Aorta (tissue), 5 donors: ENCODE results near the gene TNFSF10. TPM values are rescaled to one million over a fixed set of nuclear protein-coding genes. Genes with fewer than 3 reads are reported as not detected.
A peak's percentile ranks its signal among the peaks of the same experiment; 100 is the strongest.
"Not testable (repeated sequence)": the region's sequence is repeated elsewhere in the genome, so short reads cannot be mapped to it uniquely, and the experiment has no call there.

Experiments used
- ATAC-seq: fragments of 200-7000 bp; cut with Tn5 transposase; one replicate; pipeline ENCODE4 v1.9.1; 2022; ENCODE audit warnings: moderate library complexity; ENCODE audit not compliant: low FRiP score
- DNase-seq, 2 donors: peaks; one replicate each; pipeline ENCODE4 v3.0.0-alpha.2; 2020
- H3K27ac ChIP-seq, 2 donors: one replicate each; pipeline ENCODE4 v1.5.1; 2013; ENCODE audit warnings: low read length in 2 of 2, mild to moderate bottlenecking in 2 of 2, moderate library complexity in 2 of 2, control low read depth in 1 of 2, inconsistent platforms in 1 of 2, low read depth in 1 of 2
- H3K27me3 ChIP-seq, 2 donors: one replicate each; pipeline ENCODE4 v1.6.1; 2013; ENCODE audit warnings: control low read depth in 1 of 2, low read length in 1 of 2, mild to moderate bottlenecking in 1 of 2, moderate library complexity in 1 of 2; ENCODE audit not compliant: insufficient read depth in 2 of 2, control insufficient read depth in 1 of 2
- H3K36me3 ChIP-seq, 2 donors: one replicate each; pipeline ENCODE4 v1.6.1; 2013; ENCODE audit warnings: control low read depth in 1 of 2, low read length in 1 of 2, mild to moderate bottlenecking in 1 of 2; ENCODE audit not compliant: insufficient read depth in 2 of 2, control insufficient read depth in 1 of 2
- H3K4me1 ChIP-seq, 2 donors: one replicate each; pipeline ENCODE4 v1.6.1; 2013; ENCODE audit warnings: low read length in 2 of 2, control low read depth in 1 of 2, mild to moderate bottlenecking in 1 of 2, moderate library complexity in 1 of 2; ENCODE audit not compliant: insufficient read depth in 2 of 2, control insufficient read depth in 1 of 2
- H3K4me3 ChIP-seq, 2 donors: one replicate each; pipeline ENCODE4 v1.5.1; 2013; ENCODE audit warnings: low read length in 2 of 2, control low read depth in 1 of 2, mild to moderate bottlenecking in 1 of 2
- H3K9me3 ChIP-seq: one replicate; pipeline ENCODE4 v1.6.1; 2013; ENCODE audit warnings: mild to moderate bottlenecking, low read length; ENCODE audit not compliant: control insufficient read depth
- WGBS, 2 donors: extraction: QIAGEN DNeasy Blood & Tissue Kit; methylation state at CpG; one replicate each; pipeline ENCODE4 v1.1.7; 2013; 5-methylcytosine and 5-hydroxymethylcytosine counted together
- intact Hi-C, 2 donors: fragments of 100-400 bp; cut with DNase I; formaldehyde crosslinking; loops; one replicate each; pipeline versions ENCODE4 v1.14.2 to v1.15.0; 2022
- polyA plus RNA-seq, 2 donors: library from polyadenylated mRNA; stranded (reverse); fragments of 200-250 nt; gene quantifications; one replicate each; pipeline ENCODE4 v1.2.3, GENCODE V29; 2013
- total RNA-seq, 2 donors: library from RNA; stranded (reverse); fragmentation: NEBNext Ultra II Directional; extraction: Animal tissue kit (Norgen Biotek cat#: 25700); gene quantifications; one replicate each; pipeline ENCODE4 v1.2.1, GENCODE V29; 2021
- donor health status: healthy with polysubstance abuse.
- donor health status: Bipolar disorder and iron deficiency.
- donor health status: DM: no; HTN: no; CAD: no.
- donor health status: DM: no; HTN: no; CAD: no.
- donor health status: DM: yes; HTN: yes; CAD: no.

Gene TNFSF10
- total and polyA plus RNA-seq, 4 donors, result 2.7 to 53.3 (median 12.3) TPM

GRCh38 chr3:172525116-172525613, 1.9 kb upstream of the TNFSF10 start:
- no peak overlapping the region for H3K27ac ChIP-seq
- ATAC-seq, result no peak
- no peak overlapping the region for H3K4me3 ChIP-seq
- WGBS, 2 donors, result 90 to 93% methylated on average over 17 to 18 of the region's 18 CpGs
- no peaks in the 10 kb centered on the region for H3K27me3 ChIP-seq
- peaks cover 0 to 3% of the 10 kb centered on the region in 2 donors for H3K4me1 ChIP-seq
- no peak for DNase-seq
- no peaks in the 10 kb centered on the region for H3K36me3 ChIP-seq
- intact Hi-C loops, result no loop called here
- no peaks in the 10 kb centered on the region for H3K9me3 ChIP-seq

GRCh38 chr3:172524611-172525010, 1.4 kb upstream of the TNFSF10 start:
- no peak for ATAC-seq
- no peak overlapping the region for H3K27ac ChIP-seq
- H3K4me1 ChIP-seq, result peaks cover 0 to 3% of the 10 kb centered on the region in 2 donors
- no peak overlapping the region for H3K4me3 ChIP-seq
- whole genome bisulfite sequencing, 2 donors, result 36 to 47% methylated on average over 3 of the region's 3 CpGs
- DNase-seq, result no peak
- no peaks in the 10 kb centered on the region for H3K9me3 ChIP-seq
- intact Hi-C loops, result no loop called here
- H3K36me3 ChIP-seq, result no peaks in the 10 kb centered on the region
- H3K27me3 ChIP-seq, result no peaks in the 10 kb centered on the region

GRCh38 chr3:172521837-172522726, 1.1 kb downstream of the TNFSF10 start:
- WGBS, 2 donors, result 74 to 77% methylated on average over 6 of the region's 6 CpGs
- ATAC-seq, H3K36me3 ChIP-seq, DNase-seq, H3K27ac ChIP-seq, intact Hi-C loops, H3K4me3 ChIP-seq, H3K4me1 ChIP-seq, H3K9me3 ChIP-seq, H3K27me3 ChIP-seq: not testable (repeated sequence)

- no peaks in the 10 kb centered on the region for H3K27me3 ChIP-seq
- H3K27ac ChIP-seq, result no peak overlapping the region
- intact Hi-C loops, result no loop called here
- DNase-seq (no peak), ATAC-seq (no peak)
- H3K36me3 ChIP-seq, result no peaks in the 10 kb centered on the region
- no peaks in the 10 kb centered on the region for H3K9me3 ChIP-seq
- 76 to 85% methylated on average over 4 of the region's 4 CpGs for WGBS, 2 donors
- peaks cover 0 to 3% of the 10 kb centered on the region in 2 donors for H3K4me1 ChIP-seq
- no peak overlapping the region for H3K4me3 ChIP-seq
These were observed 2.9 kb downstream of the TNFSF10 start for GRCh38 chr3:172520301-172520831.

- no peak for ATAC-seq
- Histone ChIP-seq H3K4me1 (peaks cover 0 to 3% of the 10 kb centered on the region in 2 donors), H3K4me3 (no peak overlapping the region), H3K9me3 (no peaks in the 10 kb centered on the region), H3K36me3 (no peaks in the 10 kb centered on the region), H3K27me3 (no peaks in the 10 kb centered on the region), H3K27ac (no peak overlapping the region)
- 89% methylated on average over 5 of the region's 5 CpGs for WGBS, 2 donors
- intact Hi-C loops, result no loop called here
- no peak for DNase-seq
These were observed 3.5 kb downstream of the TNFSF10 start for GRCh38 chr3:172519740-172520139.

GRCh38 chr3:172518929-172519640, 4.1 kb downstream of the TNFSF10 start:
- Histone ChIP-seq H3K27me3 (no peaks in the 10 kb centered on the region), H3K4me1 (peaks cover 0 to 3% of the 10 kb centered on the region in 2 donors), H3K27ac (no peak overlapping the region), H3K4me3 (no peak overlapping the region), H3K9me3 (no peaks in the 10 kb centered on the region), H3K36me3 (no peaks in the 10 kb centered on the region)
- intact Hi-C loops, result no loop called here
- ATAC-seq (no peak), DNase-seq (no peak)
- 86 to 94% methylated on average over 2 of the region's 2 CpGs for WGBS, 2 donors

- Histone ChIP-seq H3K27ac (no peak overlapping the region), H3K36me3 (no peaks in the 10 kb centered on the region), H3K9me3 (no peaks in the 10 kb centered on the region), H3K4me3 (no peak overlapping the region), H3K4me1 (peaks cover 0 to under 1% of the 10 kb centered on the region in 2 donors), H3K27me3 (no peaks in the 10 kb centered on the region)
- ATAC-seq (no peak), DNase-seq (no peak)
- intact Hi-C loops, result no loop called here
- 95 to 96% methylated on average over 8 of the region's 8 CpGs for WGBS, 2 donors
These were observed 5.3 kb downstream of the TNFSF10 start for GRCh38 chr3:172517859-172518466.

GRCh38 chr3:172516318-172517214, 6.7 kb downstream of the TNFSF10 start:
- no peak overlapping the region for H3K4me3 ChIP-seq
- intact Hi-C loops, result no loop called here
- ATAC-seq (peak; percentile 73), DNase-seq (peak in 1 of 2 donors; percentile 67)
- no peak overlapping the region for H3K27ac ChIP-seq
- no peaks in the 10 kb centered on the region for H3K4me1 ChIP-seq
- WGBS, 2 donors, result 34 to 37% methylated on average over 7 of the region's 7 CpGs
- H3K9me3 ChIP-seq, result peaks cover 3% of the 10 kb centered on the region
- no peaks in the 10 kb centered on the region for H3K36me3 ChIP-seq
- H3K27me3 ChIP-seq, result no peaks in the 10 kb centered on the region
